Measurements from ENCODE around the gene CYP39A1. TPM values are rescaled to one million over a fixed set of nuclear protein-coding genes. Genes with fewer than 3 reads are reported as not detected.

CYP39A1 gene
- total and polyA plus RNA-seq, 9 donors, result 9.0 to 22.9 (median 15.0) TPM

GRCh38 chr6:46618726-46619125 is 33.9 kb downstream of the CYP39A1 start:
- no peaks in the 10 kb centered on the region for H3K9me3 ChIP-seq
- intact Hi-C loops (cut with DNase I), result loop anchor here in 1 of 4 donors (10.0 kb wide), 1 partner anchor 694 kb away; no protein-coding TSS in a partner anchor
- no peak overlapping the region for H3K4me3 ChIP-seq
- no peaks in the 10 kb centered on the region for H3K36me3 ChIP-seq
- TF ChIP-seq POLR2A (IDR thresholded peaks at IDR 0.05) (no peak), CTCF (IDR thresholded peaks at IDR 0.05) (no peak), EP300 (IDR thresholded peaks at IDR 0.05) (no peak)
- no peaks in the 10 kb centered on the region for H3K4me1 ChIP-seq (ENCODE audit: insufficient read depth)
- H3K27ac ChIP-seq, result no peak overlapping the region
- H3K27me3 ChIP-seq, result no peaks in the 10 kb centered on the region
- no peak for DNase-seq
- 95 to 97% (median 96%) methylated on average over 1 of the region's 1 CpG for WGBS, 3 donors

- H3K36me3 ChIP-seq, result no peaks in the 10 kb centered on the region
- no peak overlapping the region for H3K27ac ChIP-seq
- no peaks in the 10 kb centered on the region for H3K27me3 ChIP-seq
- no peak overlapping the region for H3K4me3 ChIP-seq
- intact Hi-C loops (cut with DNase I), result loop anchor here in 1 of 4 donors (10.0 kb wide), 1 partner anchor 688 kb away; no protein-coding TSS in a partner anchor
- no peaks in the 10 kb centered on the region for H3K4me1 ChIP-seq (ENCODE audit: insufficient read depth)
- 74 to 81% (median 76%) methylated on average over 2 of the region's 2 CpGs for WGBS, 3 donors
- TF ChIP-seq EP300 (IDR thresholded peaks at IDR 0.05), result no peak
- TF ChIP-seq POLR2A (IDR thresholded peaks at IDR 0.05), result no peak
- TF ChIP-seq CTCF (IDR thresholded peaks at IDR 0.05), result no peak
- no peak for DNase-seq
- H3K9me3 ChIP-seq, result no peaks in the 10 kb centered on the region
These were observed 40.0 kb downstream of the CYP39A1 start for GRCh38 chr6:46612645-46613044.

GRCh38 chr6:46610862-46611553 is 41.6 kb downstream of the CYP39A1 start:
- no peaks in the 10 kb centered on the region for H3K9me3 ChIP-seq
- DNase-seq, result no peak
- no peaks in the 10 kb centered on the region for H3K27me3 ChIP-seq
- WGBS, 3 donors, result 71 to 84% (median 72%) methylated on average over 3 of the region's 3 CpGs
- H3K4me1 ChIP-seq (ENCODE audit: insufficient read depth), result no peaks in the 10 kb centered on the region
- TF ChIP-seq CTCF (IDR thresholded peaks at IDR 0.05), result no peak
- TF ChIP-seq EP300 (IDR thresholded peaks at IDR 0.05), result no peak
- TF ChIP-seq POLR2A (IDR thresholded peaks at IDR 0.05), result no peak
- no peak overlapping the region for H3K4me3 ChIP-seq
- H3K27ac ChIP-seq, result no peak overlapping the region
- intact Hi-C loops (cut with DNase I), result loop anchor here in 1 of 4 donors (10.0 kb wide), 1 partner anchor 686 kb away; no protein-coding TSS in a partner anchor
- H3K36me3 ChIP-seq, result no peaks in the 10 kb centered on the region

- TF ChIP-seq EP300 (IDR thresholded peaks at IDR 0.05), result no peak
- TF ChIP-seq CTCF (IDR thresholded peaks at IDR 0.05), result no peak
- TF ChIP-seq POLR2A (IDR thresholded peaks at IDR 0.05), result no peak
- H3K27me3 ChIP-seq, result no peaks in the 10 kb centered on the region
- DNase-seq, result no peak
- H3K36me3 ChIP-seq, result no peaks in the 10 kb centered on the region
- no peak overlapping the region for H3K4me3 ChIP-seq
- no peaks in the 10 kb centered on the region for H3K9me3 ChIP-seq
- H3K4me1 ChIP-seq (ENCODE audit: insufficient read depth), result no peaks in the 10 kb centered on the region
- intact Hi-C loops (cut with DNase I), result no loop called here
- 69 to 90% (median 80%) methylated on average over 3 of the region's 3 CpGs for WGBS, 3 donors
- no peak overlapping the region for H3K27ac ChIP-seq
These were observed 46.3 kb downstream of the CYP39A1 start for GRCh38 chr6:46606338-46606737.
